GM23338 (cell line): ENCODE data around the gene UTP4. TPM values are rescaled to one million over a fixed set of nuclear protein-coding genes. Genes with fewer than 3 reads are reported as not detected.

ENCODE experiments used
- ATAC-seq: fragments of 200-7000 bp; cut with Tn5 transposase; 3 replicates; pipeline ENCODE4 v1.9.1; 2020
- DNase-seq: peaks from one replicate; pipeline ENCODE4 v3.0.0-alpha.2; 2015; ENCODE audit warnings: low spot score
- H2AFZ ChIP-seq: fragments of 200-600 bp; sonication (generic); 2 replicates; pipeline ENCODE4 v1.8.0; 2016; ENCODE audit warnings: antibody characterized with exemption, mild to moderate bottlenecking, moderate library complexity
- H3F3A ChIP-seq: fragments of 200-600 bp; sonication (generic); replicated peaks from 2 replicates; pipeline ENCODE4 v1.8.0; 2017; ENCODE audit warnings: antibody characterized with exemption, mixed run types, low read depth
- H3K27ac ChIP-seq: fragments of 200-600 bp; sonication (generic); 2 replicates; pipeline ENCODE4 v1.6.1; 2016; ENCODE audit warnings: low read depth
- H3K27me3 ChIP-seq: fragments of 200-600 bp; sonication (generic); 2 replicates; pipeline ENCODE4 v1.8.0; 2016; ENCODE audit warnings: mild to moderate bottlenecking, mixed run types, moderate library complexity; ENCODE audit not compliant: insufficient read depth
- H3K36me3 ChIP-seq: fragments of 200-600 bp; sonication (generic); 2 replicates; pipeline ENCODE4 v1.8.0; 2016; ENCODE audit warnings: mild to moderate bottlenecking; ENCODE audit not compliant: insufficient read depth
- H3K4me1 ChIP-seq: fragments of 200-600 bp; sonication (generic); 2 replicates; pipeline ENCODE4 v1.8.0; 2016; ENCODE audit warnings: mild to moderate bottlenecking, moderate library complexity; ENCODE audit not compliant: insufficient read depth
- H3K4me2 ChIP-seq: fragments of 200-600 bp; sonication (generic); 2 replicates; pipeline ENCODE4 v1.7.1; 2017; ENCODE audit warnings: mixed run types
- H3K4me3 ChIP-seq: fragments of 200-600 bp; sonication (generic); 2 replicates; pipeline ENCODE4 v1.6.1; 2016; ENCODE audit warnings: mixed run types
- H3K79me2 ChIP-seq: fragments of 200-600 bp; sonication (generic); replicated peaks from 2 replicates; pipeline ENCODE4 v1.8.0; 2017; ENCODE audit warnings: mild to moderate bottlenecking; ENCODE audit not compliant: insufficient read depth
- H3K9me2 ChIP-seq: fragments of 200-600 bp; sonication (generic); 2 replicates; pipeline ENCODE4 v1.8.0; 2017; ENCODE audit not compliant: insufficient read depth
- H4K20me1 ChIP-seq: fragments of 200-600 bp; sonication (generic); replicated peaks from 2 replicates; pipeline ENCODE4 v1.8.0; 2017; ENCODE audit warnings: mild to moderate bottlenecking; ENCODE audit not compliant: insufficient read depth
- H3K27ac Mint-ChIP-seq: 2 replicates; pipeline ENCODE4 v1.8.0; 2020; ENCODE audit warnings: inconsistent platforms, mild to moderate bottlenecking, moderate library complexity, mixed read lengths
- H3K27me3 Mint-ChIP-seq: 3 replicates; pipeline ENCODE4 v1.8.0; 2022; ENCODE audit warnings: low read depth, mild to moderate bottlenecking, moderate library complexity, mixed read lengths, inconsistent platforms; ENCODE audit not compliant: insufficient read depth, poor library complexity
- H3K36me3 Mint-ChIP-seq: 3 replicates; pipeline ENCODE4 v1.8.0; 2021; ENCODE audit warnings: low read depth, mild to moderate bottlenecking, inconsistent platforms, moderate library complexity, mixed read lengths
- H3K4me1 Mint-ChIP-seq: 3 replicates; pipeline ENCODE4 v1.8.0; 2020; ENCODE audit warnings: mild to moderate bottlenecking, inconsistent platforms, mixed read lengths
- H3K4me3 Mint-ChIP-seq: 3 replicates; pipeline ENCODE4 v1.8.0; 2021; ENCODE audit warnings: moderate library complexity, mild to moderate bottlenecking, inconsistent platforms, mixed read lengths
- H3K9me3 Mint-ChIP-seq: 3 replicates; pipeline ENCODE4 v1.8.0; 2020; ENCODE audit warnings: moderate library complexity, mild to moderate bottlenecking, inconsistent platforms, mixed read lengths
- CREB1 ChIP-seq: fragments of 250-450 bp; sonication (Bioruptor Pico); IDR thresholded peaks from 2 replicates; pipeline ENCODE4 v1.5.0; 2020; ENCODE audit warnings: low read depth, mild to moderate bottlenecking, moderate library complexity
- EZH2phosphoT487 ChIP-seq: fragments of 200-600 bp; sonication (generic); IDR thresholded peaks from one replicate; pipeline ENCODE4 v1.8.1; 2018; ENCODE audit warnings: antibody characterized with exemption; ENCODE audit not compliant: unreplicated experiment
- JUNB ChIP-seq: IDR thresholded peaks from one replicate; pipeline ENCODE4 v1.6.1; 2016; ENCODE audit warnings: antibody characterized with exemption; ENCODE audit not compliant: unreplicated experiment
- NANOG ChIP-seq: IDR thresholded peaks from 2 replicates; pipeline ENCODE4 v1.6.1; 2016; ENCODE audit warnings: antibody characterized with exemption, borderline replicate concordance
- STAT1 ChIP-seq: IDR thresholded peaks from one replicate; pipeline ENCODE4 v1.6.1; 2016; ENCODE audit warnings: antibody characterized with exemption; ENCODE audit not compliant: unreplicated experiment
- ZNF114 ChIP-seq: fragments of 250-450 bp; sonication (Bioruptor Pico); IDR thresholded peaks from 2 replicates; pipeline ENCODE4 v1.5.0; 2020; ENCODE audit warnings: mild to moderate bottlenecking, moderate library complexity
- ZNF331 ChIP-seq: fragments of 250-450 bp; sonication (Bioruptor Pico); IDR thresholded peaks from 2 replicates; pipeline ENCODE4 v1.5.0; 2020; ENCODE audit warnings: low read depth, mild to moderate bottlenecking, moderate library complexity
- polyA plus RNA-seq: library from polyadenylated mRNA; unstranded; fragments of >200 nt; fragmentation: Nextera tagmentation; extraction: Ambion mirVana; gene quantifications from 2 replicates; pipeline ENCODE4 v1.2.1, GENCODE V29; 2016
- total RNA-seq: library from RNA; depleted of rRNA; stranded (reverse); fragments of >200 nt; shearing (Covaris generic); gene quantifications from 2 replicates; pipeline ENCODE4 v1.2.3, GENCODE V29; 2014
- TF ChIP-seq, protein P1 (sequence below): IDR thresholded peaks from 2 replicates; pipeline ENCODE4 v1.6.1; 2016; ENCODE audit warnings: antibody characterized with exemption
- TF ChIP-seq, protein P2 (sequence below): fragments of 250-450 bp; sonication (Bioruptor Pico); IDR thresholded peaks from 2 replicates; pipeline ENCODE4 v1.5.0; 2020; ENCODE audit warnings: mild to moderate bottlenecking, moderate library complexity
- TF ChIP-seq, protein P3 (sequence below), 2 experiments: fragments of 200-600 bp in 1 of 2; sonication (generic) in 1 of 2; conservative IDR thresholded peaks; 2 replicates each; pipeline versions ENCODE4 v1.5.1 to v1.6.1; 2016 to 2017; ENCODE audit warnings: antibody characterized with exemption in 2 of 2, low read depth in 2 of 2, mild to moderate bottlenecking in 2 of 2, moderate library complexity in 1 of 2
- TF ChIP-seq, protein P4 (sequence below): IDR thresholded peaks from one replicate; pipeline ENCODE4 v1.6.1; 2018; ENCODE audit warnings: antibody characterized with exemption; ENCODE audit not compliant: unreplicated experiment

Gene UTP4
- total and polyA plus RNA-seq, 2 experiments from 2014 or later = 63.2 to 66.6 TPM

DNA sequence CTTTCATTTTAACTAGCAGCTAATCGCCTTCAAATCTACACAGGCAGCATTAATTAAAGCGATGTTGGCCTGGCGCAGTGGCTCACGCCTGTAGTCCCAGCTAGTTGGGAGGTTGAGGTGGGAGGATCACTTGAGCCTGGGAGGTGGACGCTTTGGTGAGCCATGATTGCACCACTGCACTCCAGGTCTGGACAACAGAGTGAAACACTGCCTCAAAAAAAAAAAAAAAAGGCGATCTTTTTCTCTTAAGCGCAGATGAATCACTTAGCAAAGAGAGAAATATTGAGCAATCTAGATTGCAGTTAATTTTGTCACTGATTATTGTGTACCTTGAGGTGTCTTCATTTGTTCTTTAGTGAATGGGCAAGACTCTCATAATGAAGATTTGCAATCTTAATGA, 66.9 kb downstream of the UTP4 start:
- ATAC-seq (no peak), DNase-seq (no peak)
- Histone ChIP-seq H3F3A (no peaks in the 10 kb centered on the region), H3K4me3 (no peak overlapping the region), H4K20me1 (peaks cover 6% of the 10 kb centered on the region; the same call in 1 of the 2 replicates), H3K27ac (no peak overlapping the region), H3K9me2 (no peaks in the 10 kb centered on the region), H3K27me3 (no peaks in the 10 kb centered on the region), H3K36me3 (no peaks in the 10 kb centered on the region), H2AFZ (no peak overlapping the region), H3K4me2 (no peak overlapping the region), H3K4me1 (no peaks in the 10 kb centered on the region), H3K79me2 (peaks cover 73% of the 10 kb centered on the region)
- no peak for TF ChIP-seq NANOG
- TF ChIP-seq, protein P1, sequence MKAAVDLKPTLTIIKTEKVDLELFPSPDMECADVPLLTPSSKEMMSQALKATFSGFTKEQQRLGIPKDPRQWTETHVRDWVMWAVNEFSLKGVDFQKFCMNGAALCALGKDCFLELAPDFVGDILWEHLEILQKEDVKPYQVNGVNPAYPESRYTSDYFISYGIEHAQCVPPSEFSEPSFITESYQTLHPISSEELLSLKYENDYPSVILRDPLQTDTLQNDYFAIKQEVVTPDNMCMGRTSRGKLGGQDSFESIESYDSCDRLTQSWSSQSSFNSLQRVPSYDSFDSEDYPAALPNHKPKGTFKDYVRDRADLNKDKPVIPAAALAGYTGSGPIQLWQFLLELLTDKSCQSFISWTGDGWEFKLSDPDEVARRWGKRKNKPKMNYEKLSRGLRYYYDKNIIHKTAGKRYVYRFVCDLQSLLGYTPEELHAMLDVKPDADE = no peak
- TF ChIP-seq, protein P2, sequence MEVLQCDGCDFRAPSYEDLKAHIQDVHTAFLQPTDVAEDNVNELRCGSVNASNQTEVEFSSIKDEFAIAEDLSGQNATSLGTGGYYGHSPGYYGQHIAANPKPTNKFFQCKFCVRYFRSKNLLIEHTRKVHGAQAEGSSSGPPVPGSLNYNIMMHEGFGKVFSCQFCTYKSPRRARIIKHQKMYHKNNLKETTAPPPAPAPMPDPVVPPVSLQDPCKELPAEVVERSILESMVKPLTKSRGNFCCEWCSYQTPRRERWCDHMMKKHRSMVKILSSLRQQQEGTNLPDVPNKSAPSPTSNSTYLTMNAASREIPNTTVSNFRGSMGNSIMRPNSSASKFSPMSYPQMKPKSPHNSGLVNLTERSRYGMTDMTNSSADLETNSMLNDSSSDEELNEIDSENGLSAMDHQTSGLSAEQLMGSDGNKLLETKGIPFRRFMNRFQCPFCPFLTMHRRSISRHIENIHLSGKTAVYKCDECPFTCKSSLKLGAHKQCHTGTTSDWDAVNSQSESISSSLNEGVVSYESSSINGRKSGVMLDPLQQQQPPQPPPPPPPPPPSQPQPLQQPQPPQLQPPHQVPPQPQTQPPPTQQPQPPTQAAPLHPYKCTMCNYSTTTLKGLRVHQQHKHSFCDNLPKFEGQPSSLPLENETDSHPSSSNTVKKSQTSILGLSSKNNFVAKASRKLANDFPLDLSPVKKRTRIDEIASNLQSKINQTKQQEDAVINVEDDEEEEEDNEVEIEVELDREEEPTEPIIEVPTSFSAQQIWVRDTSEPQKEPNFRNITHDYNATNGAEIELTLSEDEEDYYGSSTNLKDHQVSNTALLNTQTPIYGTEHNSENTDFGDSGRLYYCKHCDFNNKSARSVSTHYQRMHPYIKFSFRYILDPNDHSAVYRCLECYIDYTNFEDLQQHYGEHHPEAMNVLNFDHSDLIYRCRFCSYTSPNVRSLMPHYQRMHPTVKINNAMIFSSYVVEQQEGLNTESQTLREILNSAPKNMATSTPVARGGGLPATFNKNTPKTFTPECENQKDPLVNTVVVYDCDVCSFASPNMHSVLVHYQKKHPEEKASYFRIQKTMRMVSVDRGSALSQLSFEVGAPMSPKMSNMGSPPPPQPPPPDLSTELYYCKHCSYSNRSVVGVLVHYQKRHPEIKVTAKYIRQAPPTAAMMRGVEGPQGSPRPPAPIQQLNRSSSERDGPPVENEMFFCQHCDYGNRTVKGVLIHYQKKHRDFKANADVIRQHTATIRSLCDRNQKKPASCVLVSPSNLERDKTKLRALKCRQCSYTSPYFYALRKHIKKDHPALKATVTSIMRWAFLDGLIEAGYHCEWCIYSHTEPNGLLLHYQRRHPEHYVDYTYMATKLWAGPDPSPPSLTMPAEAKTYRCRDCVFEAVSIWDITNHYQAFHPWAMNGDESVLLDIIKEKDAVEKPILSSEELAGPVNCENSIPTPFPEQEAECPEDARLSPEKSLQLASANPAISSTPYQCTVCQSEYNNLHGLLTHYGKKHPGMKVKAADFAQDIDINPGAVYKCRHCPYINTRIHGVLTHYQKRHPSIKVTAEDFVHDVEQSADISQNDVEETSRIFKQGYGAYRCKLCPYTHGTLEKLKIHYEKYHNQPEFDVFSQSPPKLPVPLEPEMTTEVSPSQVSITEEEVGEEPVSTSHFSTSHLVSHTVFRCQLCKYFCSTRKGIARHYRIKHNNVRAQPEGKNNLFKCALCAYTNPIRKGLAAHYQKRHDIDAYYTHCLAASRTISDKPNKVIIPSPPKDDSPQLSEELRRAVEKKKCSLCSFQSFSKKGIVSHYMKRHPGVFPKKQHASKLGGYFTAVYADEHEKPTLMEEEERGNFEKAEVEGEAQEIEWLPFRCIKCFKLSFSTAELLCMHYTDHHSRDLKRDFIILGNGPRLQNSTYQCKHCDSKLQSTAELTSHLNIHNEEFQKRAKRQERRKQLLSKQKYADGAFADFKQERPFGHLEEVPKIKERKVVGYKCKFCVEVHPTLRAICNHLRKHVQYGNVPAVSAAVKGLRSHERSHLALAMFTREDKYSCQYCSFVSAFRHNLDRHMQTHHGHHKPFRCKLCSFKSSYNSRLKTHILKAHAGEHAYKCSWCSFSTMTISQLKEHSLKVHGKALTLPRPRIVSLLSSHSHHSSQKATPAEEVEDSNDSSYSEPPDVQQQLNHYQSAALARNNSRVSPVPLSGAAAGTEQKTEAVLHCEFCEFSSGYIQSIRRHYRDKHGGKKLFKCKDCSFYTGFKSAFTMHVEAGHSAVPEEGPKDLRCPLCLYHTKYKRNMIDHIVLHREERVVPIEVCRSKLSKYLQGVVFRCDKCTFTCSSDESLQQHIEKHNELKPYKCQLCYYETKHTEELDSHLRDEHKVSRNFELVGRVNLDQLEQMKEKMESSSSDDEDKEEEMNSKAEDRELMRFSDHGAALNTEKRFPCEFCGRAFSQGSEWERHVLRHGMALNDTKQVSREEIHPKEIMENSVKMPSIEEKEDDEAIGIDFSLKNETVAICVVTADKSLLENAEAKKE (CRISPR knock-in tag) = no peak
- TF ChIP-seq, protein P3, sequence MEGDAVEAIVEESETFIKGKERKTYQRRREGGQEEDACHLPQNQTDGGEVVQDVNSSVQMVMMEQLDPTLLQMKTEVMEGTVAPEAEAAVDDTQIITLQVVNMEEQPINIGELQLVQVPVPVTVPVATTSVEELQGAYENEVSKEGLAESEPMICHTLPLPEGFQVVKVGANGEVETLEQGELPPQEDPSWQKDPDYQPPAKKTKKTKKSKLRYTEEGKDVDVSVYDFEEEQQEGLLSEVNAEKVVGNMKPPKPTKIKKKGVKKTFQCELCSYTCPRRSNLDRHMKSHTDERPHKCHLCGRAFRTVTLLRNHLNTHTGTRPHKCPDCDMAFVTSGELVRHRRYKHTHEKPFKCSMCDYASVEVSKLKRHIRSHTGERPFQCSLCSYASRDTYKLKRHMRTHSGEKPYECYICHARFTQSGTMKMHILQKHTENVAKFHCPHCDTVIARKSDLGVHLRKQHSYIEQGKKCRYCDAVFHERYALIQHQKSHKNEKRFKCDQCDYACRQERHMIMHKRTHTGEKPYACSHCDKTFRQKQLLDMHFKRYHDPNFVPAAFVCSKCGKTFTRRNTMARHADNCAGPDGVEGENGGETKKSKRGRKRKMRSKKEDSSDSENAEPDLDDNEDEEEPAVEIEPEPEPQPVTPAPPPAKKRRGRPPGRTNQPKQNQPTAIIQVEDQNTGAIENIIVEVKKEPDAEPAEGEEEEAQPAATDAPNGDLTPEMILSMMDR (conservative IDR thresholded peaks at IDR 0.05; ENCODE audit: low read depth in 2 of 2) = no peak
- no peak for TF ChIP-seq ZNF331 (CRISPR knock-in tag)
- TF ChIP-seq, protein P4, sequence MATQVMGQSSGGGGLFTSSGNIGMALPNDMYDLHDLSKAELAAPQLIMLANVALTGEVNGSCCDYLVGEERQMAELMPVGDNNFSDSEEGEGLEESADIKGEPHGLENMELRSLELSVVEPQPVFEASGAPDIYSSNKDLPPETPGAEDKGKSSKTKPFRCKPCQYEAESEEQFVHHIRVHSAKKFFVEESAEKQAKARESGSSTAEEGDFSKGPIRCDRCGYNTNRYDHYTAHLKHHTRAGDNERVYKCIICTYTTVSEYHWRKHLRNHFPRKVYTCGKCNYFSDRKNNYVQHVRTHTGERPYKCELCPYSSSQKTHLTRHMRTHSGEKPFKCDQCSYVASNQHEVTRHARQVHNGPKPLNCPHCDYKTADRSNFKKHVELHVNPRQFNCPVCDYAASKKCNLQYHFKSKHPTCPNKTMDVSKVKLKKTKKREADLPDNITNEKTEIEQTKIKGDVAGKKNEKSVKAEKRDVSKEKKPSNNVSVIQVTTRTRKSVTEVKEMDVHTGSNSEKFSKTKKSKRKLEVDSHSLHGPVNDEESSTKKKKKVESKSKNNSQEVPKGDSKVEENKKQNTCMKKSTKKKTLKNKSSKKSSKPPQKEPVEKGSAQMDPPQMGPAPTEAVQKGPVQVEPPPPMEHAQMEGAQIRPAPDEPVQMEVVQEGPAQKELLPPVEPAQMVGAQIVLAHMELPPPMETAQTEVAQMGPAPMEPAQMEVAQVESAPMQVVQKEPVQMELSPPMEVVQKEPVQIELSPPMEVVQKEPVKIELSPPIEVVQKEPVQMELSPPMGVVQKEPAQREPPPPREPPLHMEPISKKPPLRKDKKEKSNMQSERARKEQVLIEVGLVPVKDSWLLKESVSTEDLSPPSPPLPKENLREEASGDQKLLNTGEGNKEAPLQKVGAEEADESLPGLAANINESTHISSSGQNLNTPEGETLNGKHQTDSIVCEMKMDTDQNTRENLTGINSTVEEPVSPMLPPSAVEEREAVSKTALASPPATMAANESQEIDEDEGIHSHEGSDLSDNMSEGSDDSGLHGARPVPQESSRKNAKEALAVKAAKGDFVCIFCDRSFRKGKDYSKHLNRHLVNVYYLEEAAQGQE = no peak
- TF ChIP-seq EZH2phosphoT487 = no peak
- no peak for TF ChIP-seq JUNB
- no peak for TF ChIP-seq ZNF114 (CRISPR knock-in tag)
- no peak for TF ChIP-seq CREB1 (CRISPR knock-in tag)
- TF ChIP-seq STAT1 = no peak
- H3K36me3 Mint-ChIP-seq = no peaks in the 10 kb centered on the region
- H3K27me3 Mint-ChIP-seq = peaks cover 2% of the 10 kb centered on the region
- H3K9me3 Mint-ChIP-seq = no peaks in the 10 kb centered on the region
- H3K4me3 Mint-ChIP-seq = no peak overlapping the region
- no peak overlapping the region for H3K27ac Mint-ChIP-seq
- H3K4me1 Mint-ChIP-seq = no peaks in the 10 kb centered on the region
